Memory B cell (primary cell): ENCODE data around the gene IL13RA2.

ENCODE experiments used
- ATAC-seq: fragments of 150-1000 bp; cut with Tn5 transposase; 2 replicates; pipeline ENCODE4 v1.10.0; 2021; ENCODE audit warnings: low read depth, mild to moderate bottlenecking, moderate library complexity
- DNase-seq, 2 donors: peaks; one replicate each; pipeline ENCODE4 v3.0.0; 2022; ENCODE audit warnings: low spot score in 2 of 2
- H3K27ac Mint-ChIP-seq: one replicate; pipeline ENCODE4 v1.8.0; 2022; ENCODE audit warnings: mild to moderate bottlenecking, moderate library complexity, mixed read lengths
- H3K27me3 Mint-ChIP-seq: one replicate; pipeline ENCODE4 v1.8.0; 2022; ENCODE audit warnings: mixed read lengths
- H3K36me3 Mint-ChIP-seq: one replicate; pipeline ENCODE4 v1.8.0; 2022; ENCODE audit warnings: mild to moderate bottlenecking, mixed read lengths
- H3K4me1 Mint-ChIP-seq: one replicate; pipeline ENCODE4 v1.8.0; 2022; ENCODE audit warnings: mixed read lengths
- H3K4me3 Mint-ChIP-seq: one replicate; pipeline ENCODE4 v1.8.0; 2022; ENCODE audit warnings: mild to moderate bottlenecking, moderate library complexity, mixed read lengths
- H3K9me3 Mint-ChIP-seq: one replicate; pipeline ENCODE4 v1.8.0; 2022; ENCODE audit warnings: mixed read lengths

Gene IL13RA2

DNA sequence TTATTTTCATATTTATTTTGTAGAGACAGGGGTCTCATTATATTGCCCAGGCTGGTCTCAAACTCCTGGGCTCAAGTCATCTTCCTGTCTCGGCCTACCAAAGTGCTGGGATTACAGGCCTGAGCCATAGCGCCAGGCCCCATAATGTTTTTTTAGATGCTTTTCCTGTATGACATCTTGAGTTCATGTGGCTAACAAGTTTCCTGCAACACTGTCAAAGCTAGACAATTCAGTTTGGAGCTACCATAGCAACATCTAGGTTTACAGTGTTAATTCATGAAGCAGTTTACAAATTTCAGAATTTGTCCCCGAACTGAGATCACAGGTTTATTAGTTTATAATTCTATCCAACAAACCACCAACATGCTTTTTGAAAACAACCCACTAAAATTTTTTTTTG is 6.4 kb upstream of the IL13RA2 start:
- H3K4me1 Mint-ChIP-seq: no peaks in the 10 kb centered on the region
- H3K27me3 Mint-ChIP-seq: no peaks in the 10 kb centered on the region
- no peak for ATAC-seq
- H3K27ac Mint-ChIP-seq: no peak overlapping the region
- H3K36me3 Mint-ChIP-seq: no peaks in the 10 kb centered on the region
- H3K4me3 Mint-ChIP-seq: no peak overlapping the region
- no peaks in the 10 kb centered on the region for H3K9me3 Mint-ChIP-seq
- DNase-seq: no peak

DNA sequence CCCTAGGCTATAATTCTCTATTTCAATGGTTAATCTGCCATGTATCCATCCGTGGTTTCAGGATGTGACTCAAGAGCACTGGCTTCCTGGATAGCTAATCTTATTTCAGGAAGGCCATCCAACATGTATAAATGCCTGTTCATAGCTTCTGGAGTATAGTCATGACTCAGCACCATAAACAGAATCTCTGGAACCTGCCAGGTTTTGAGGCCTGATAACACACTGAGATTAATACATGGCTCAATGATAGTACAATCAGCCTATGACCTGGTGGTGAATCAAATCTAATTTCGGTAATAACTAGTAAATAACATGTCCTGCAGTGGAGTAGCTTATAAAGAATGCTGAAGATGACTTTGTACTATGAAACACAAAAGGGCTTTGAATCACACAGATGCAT is 5.7 kb upstream of the IL13RA2 start:
- H3K4me1 Mint-ChIP-seq: no peaks in the 10 kb centered on the region
- no peaks in the 10 kb centered on the region for H3K9me3 Mint-ChIP-seq
- H3K36me3 Mint-ChIP-seq: no peaks in the 10 kb centered on the region
- DNase-seq (no peak), ATAC-seq (no peak)
- H3K27ac Mint-ChIP-seq: no peak overlapping the region
- no peaks in the 10 kb centered on the region for H3K27me3 Mint-ChIP-seq
- H3K4me3 Mint-ChIP-seq: no peak overlapping the region

- Mint-ChIP-seq H3K36me3 (no peaks in the 10 kb centered on the region), H3K27me3 (no peaks in the 10 kb centered on the region), H3K27ac (no peak overlapping the region), H3K9me3 (no peaks in the 10 kb centered on the region), H3K4me3 (no peak overlapping the region), H3K4me1 (no peaks in the 10 kb centered on the region)
- ATAC-seq (no peak), DNase-seq (no peak)
Measured at GRCh38 chrX:115021121-115021520, 3.7 kb upstream of the IL13RA2 start.

DNA sequence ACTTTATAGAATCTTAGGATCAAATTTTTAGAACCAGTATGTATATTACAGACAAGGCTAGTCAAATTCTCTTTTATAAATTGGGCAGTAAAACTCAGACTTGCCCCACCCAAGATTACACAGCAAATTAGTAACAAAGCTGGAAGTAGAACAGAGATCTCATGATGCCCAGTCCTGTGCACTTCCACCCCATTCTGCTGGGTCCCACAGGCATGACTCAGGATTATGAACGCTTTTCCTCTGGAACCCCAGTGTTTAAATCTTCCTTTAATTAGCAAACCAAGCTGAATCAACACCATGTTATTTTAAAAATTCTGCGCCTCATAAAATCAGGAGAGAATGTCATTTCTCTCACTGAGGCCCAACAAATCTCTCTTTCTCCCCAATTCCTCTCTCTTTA is 1.5 kb upstream of the IL13RA2 start:
- DNase-seq (no peak), ATAC-seq (no peak)
- no peaks in the 10 kb centered on the region for H3K27me3 Mint-ChIP-seq
- no peaks in the 10 kb centered on the region for H3K4me1 Mint-ChIP-seq
- no peaks in the 10 kb centered on the region for H3K9me3 Mint-ChIP-seq
- H3K4me3 Mint-ChIP-seq: no peak overlapping the region
- no peak overlapping the region for H3K27ac Mint-ChIP-seq
- H3K36me3 Mint-ChIP-seq: no peaks in the 10 kb centered on the region

GRCh38 chrX:115018040-115018647 is 728 bp upstream of the IL13RA2 start:
- Mint-ChIP-seq H3K36me3 (no peaks in the 10 kb centered on the region), H3K27me3 (no peaks in the 10 kb centered on the region), H3K9me3 (no peaks in the 10 kb centered on the region), H3K4me3 (no peak overlapping the region), H3K4me1 (no peaks in the 10 kb centered on the region), H3K27ac (no peak overlapping the region)
- DNase-seq (no peak), ATAC-seq (no peak)

GRCh38 chrX:115013705-115014104 is 3.7 kb downstream of the IL13RA2 start:
- Mint-ChIP-seq H3K9me3 (no peaks in the 10 kb centered on the region), H3K27me3 (no peaks in the 10 kb centered on the region), H3K27ac (no peak overlapping the region), H3K36me3 (no peaks in the 10 kb centered on the region), H3K4me1 (no peaks in the 10 kb centered on the region), H3K4me3 (no peak overlapping the region)
- ATAC-seq: no peak
- DNase-seq: no peak

DNA sequence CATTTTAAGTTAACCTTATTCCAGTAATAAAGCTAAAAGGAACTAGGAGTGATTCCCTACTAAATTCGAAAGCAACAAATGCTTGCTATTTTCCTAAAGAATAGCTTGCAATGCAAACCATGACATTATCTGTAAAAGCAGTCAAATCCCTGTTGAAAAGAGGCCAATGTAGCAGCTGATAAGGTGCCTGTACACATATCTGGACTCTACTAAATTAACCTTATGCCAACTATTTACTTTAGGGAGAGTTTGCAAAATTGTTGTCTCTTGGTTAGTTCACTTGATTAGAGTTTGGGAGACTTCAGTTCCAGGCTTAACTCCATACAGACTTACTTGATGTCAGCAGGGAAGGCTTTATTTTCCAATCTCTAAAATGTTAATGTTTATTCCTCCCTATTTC is 6.0 kb downstream of the IL13RA2 start:
- H3K27me3 Mint-ChIP-seq: no peaks in the 10 kb centered on the region
- no peaks in the 10 kb centered on the region for H3K4me1 Mint-ChIP-seq
- no peak for ATAC-seq
- no peak overlapping the region for H3K27ac Mint-ChIP-seq
- DNase-seq: no peak
- no peak overlapping the region for H3K4me3 Mint-ChIP-seq
- no peaks in the 10 kb centered on the region for H3K9me3 Mint-ChIP-seq
- no peaks in the 10 kb centered on the region for H3K36me3 Mint-ChIP-seq

GRCh38 chrX:114999906-115000305 is 17.5 kb downstream of the IL13RA2 start:
- no peaks in the 10 kb centered on the region for H3K36me3 Mint-ChIP-seq
- ATAC-seq: no peak
- no peak overlapping the region for H3K4me3 Mint-ChIP-seq
- H3K27me3 Mint-ChIP-seq: no peaks in the 10 kb centered on the region
- peaks cover 1% of the 10 kb centered on the region for H3K9me3 Mint-ChIP-seq
- H3K27ac Mint-ChIP-seq: no peak overlapping the region
- no peak for DNase-seq
- no peaks in the 10 kb centered on the region for H3K4me1 Mint-ChIP-seq

DNA sequence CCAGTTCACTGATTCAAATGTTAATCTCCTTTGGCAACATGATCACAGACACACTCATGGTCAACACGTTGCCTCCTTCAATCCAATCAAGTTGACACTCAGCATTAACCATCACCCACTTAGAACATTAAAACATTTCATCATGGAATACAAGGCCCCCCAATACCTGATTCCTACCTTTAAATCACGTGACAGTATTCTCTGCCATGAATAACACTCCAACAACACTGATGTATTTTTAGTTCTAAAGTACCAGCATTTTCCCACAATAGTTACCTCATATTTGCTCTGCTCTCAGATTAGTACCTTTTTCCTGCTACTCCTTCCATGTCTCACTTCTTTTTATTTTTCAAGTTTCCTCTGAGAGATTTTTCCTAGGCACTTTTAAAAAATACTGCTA is 19.6 kb downstream of the IL13RA2 start:
- ATAC-seq: no peak
- no peaks in the 10 kb centered on the region for H3K4me1 Mint-ChIP-seq
- no peaks in the 10 kb centered on the region for H3K27me3 Mint-ChIP-seq
- H3K27ac Mint-ChIP-seq: no peak overlapping the region
- peaks cover 1% of the 10 kb centered on the region for H3K9me3 Mint-ChIP-seq
- H3K4me3 Mint-ChIP-seq: no peak overlapping the region
- no peak for DNase-seq
- H3K36me3 Mint-ChIP-seq: no peaks in the 10 kb centered on the region

DNA sequence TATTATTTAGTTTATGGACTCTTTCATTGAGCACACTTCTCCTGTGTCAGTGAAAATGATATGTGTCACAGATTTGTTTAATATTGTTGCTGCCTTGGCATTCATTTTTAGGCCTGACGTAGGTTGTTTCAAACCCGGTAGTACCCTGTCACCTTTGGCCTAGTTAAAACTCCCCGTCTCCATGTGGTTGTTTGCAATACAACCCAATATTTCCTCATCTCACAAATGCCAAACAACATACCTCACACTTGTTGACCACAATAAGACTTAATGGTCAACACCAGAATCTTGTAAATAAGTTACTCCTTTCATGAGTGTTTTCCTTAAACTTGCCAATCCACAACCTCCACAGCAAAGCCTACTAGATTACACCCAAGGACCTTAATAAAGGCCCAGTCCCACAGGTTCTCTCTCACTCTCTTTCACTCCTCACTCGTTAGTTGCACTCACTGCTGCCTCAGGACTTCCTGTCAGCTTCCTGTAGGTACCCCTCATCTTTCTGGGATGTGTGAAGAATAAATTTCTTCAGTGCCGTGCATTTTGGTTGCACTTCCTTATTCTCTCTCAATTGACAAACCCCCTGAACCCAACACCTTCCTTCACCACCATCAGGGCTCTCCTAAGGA is 31.3 kb downstream of the IL13RA2 start:
- H3K4me3 Mint-ChIP-seq: no peak overlapping the region
- no peak for DNase-seq
- H3K9me3 Mint-ChIP-seq: no peaks in the 10 kb centered on the region
- no peaks in the 10 kb centered on the region for H3K27me3 Mint-ChIP-seq
- no peak for ATAC-seq
- no peaks in the 10 kb centered on the region for H3K36me3 Mint-ChIP-seq
- H3K4me1 Mint-ChIP-seq: no peaks in the 10 kb centered on the region
- H3K27ac Mint-ChIP-seq: no peak overlapping the region

DNA sequence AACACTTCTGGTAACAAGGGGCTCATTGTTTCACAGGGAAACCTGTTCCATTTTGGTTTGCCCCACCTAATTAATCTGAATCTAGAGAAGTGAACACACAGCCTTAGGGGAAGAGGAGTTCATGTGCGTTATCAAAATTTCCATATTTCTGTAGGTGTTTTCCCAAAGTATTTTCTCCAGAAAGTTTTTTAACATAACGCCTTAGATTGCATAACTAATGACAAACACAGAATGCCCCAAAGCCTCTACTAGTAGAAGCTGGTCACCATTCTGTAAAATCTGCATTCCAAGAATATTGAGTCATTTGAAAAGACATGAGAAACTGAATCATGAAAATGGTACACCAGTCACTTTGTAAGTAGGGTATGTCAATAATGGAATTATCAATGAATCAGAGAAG is 41.1 kb downstream of the IL13RA2 start:
- H3K27me3 Mint-ChIP-seq: no peaks in the 10 kb centered on the region
- peaks cover 2% of the 10 kb centered on the region for H3K9me3 Mint-ChIP-seq
- no peak overlapping the region for H3K27ac Mint-ChIP-seq
- no peaks in the 10 kb centered on the region for H3K4me1 Mint-ChIP-seq
- ATAC-seq (no peak), DNase-seq (no peak)
- no peaks in the 10 kb centered on the region for H3K36me3 Mint-ChIP-seq
- H3K4me3 Mint-ChIP-seq: no peak overlapping the region

GRCh38 chrX:114973013-114973412 is 44.4 kb downstream of the IL13RA2 start:
- H3K4me1 Mint-ChIP-seq: no peaks in the 10 kb centered on the region
- H3K9me3 Mint-ChIP-seq: no peaks in the 10 kb centered on the region
- no peak overlapping the region for H3K27ac Mint-ChIP-seq
- ATAC-seq (no peak), DNase-seq (no peak)
- no peak overlapping the region for H3K4me3 Mint-ChIP-seq
- H3K36me3 Mint-ChIP-seq: no peaks in the 10 kb centered on the region
- no peaks in the 10 kb centered on the region for H3K27me3 Mint-ChIP-seq

DNA sequence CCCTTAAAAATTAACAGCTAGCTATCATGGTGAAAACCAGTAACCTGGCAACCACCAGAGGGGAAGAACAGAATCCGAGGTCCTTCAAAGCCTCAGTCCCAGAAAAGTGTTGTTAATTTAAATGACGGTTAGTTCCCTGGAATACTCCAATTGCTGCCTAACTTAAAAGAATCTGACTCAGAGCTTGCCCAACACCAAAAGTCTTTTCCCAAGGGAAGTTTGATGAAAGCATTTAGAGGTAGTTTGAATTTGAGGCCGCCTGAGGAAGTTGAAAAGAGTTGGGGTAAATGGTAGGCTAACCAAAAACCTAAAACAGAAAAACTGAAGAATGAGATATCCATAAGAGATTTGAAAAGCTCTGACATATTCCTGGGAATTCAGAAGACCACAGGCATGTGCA is 46.6 kb downstream of the IL13RA2 start:
- no peaks in the 10 kb centered on the region for H3K9me3 Mint-ChIP-seq
- no peaks in the 10 kb centered on the region for H3K27me3 Mint-ChIP-seq
- DNase-seq (no peak), ATAC-seq (no peak)
- no peaks in the 10 kb centered on the region for H3K36me3 Mint-ChIP-seq
- H3K4me1 Mint-ChIP-seq: no peaks in the 10 kb centered on the region
- no peak overlapping the region for H3K4me3 Mint-ChIP-seq
- no peak overlapping the region for H3K27ac Mint-ChIP-seq

GRCh38 chrX:114964374-114964773 is 53.0 kb downstream of the IL13RA2 start:
- H3K4me3 Mint-ChIP-seq: no peak overlapping the region
- H3K27ac Mint-ChIP-seq: no peak overlapping the region
- H3K36me3 Mint-ChIP-seq: no peaks in the 10 kb centered on the region
- H3K4me1 Mint-ChIP-seq: no peaks in the 10 kb centered on the region
- ATAC-seq (no peak), DNase-seq (no peak)
- H3K9me3 Mint-ChIP-seq: no peaks in the 10 kb centered on the region
- no peaks in the 10 kb centered on the region for H3K27me3 Mint-ChIP-seq

DNA sequence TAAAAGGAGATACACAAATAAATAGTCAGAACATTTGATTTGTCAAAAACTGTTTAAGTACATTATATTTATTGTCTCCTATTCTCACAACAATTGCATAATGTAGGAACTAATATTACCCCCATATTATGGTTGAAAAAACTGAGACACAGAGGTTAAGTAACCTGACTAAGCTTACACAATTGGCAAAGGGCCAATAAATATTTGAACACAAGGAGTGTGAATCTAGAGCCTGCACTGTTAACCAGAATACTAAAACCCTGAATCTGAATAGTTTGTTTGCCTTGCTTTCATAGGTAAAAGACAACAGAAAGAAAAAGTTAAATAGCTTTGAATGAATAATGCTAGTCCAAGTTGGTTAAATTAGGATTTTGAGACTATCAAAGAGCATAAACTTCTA is 55.2 kb downstream of the IL13RA2 start:
- H3K27me3 Mint-ChIP-seq: no peaks in the 10 kb centered on the region
- H3K4me1 Mint-ChIP-seq: no peaks in the 10 kb centered on the region
- no peak overlapping the region for H3K27ac Mint-ChIP-seq
- DNase-seq (no peak), ATAC-seq (no peak)
- H3K4me3 Mint-ChIP-seq: no peak overlapping the region
- H3K36me3 Mint-ChIP-seq: no peaks in the 10 kb centered on the region
- H3K9me3 Mint-ChIP-seq: no peaks in the 10 kb centered on the region
